Omental fat pad (tissue), 4 donors: ENCODE results near the gene CAPN10. TPM values are rescaled to one million over a fixed set of nuclear protein-coding genes. Genes with fewer than 3 reads are reported as not detected.

Experiments used
- ATAC-seq: fragments of 150-250 bp; one replicate; pipeline ENCODE4 v1.9.1; 2016; ENCODE audit warnings: mild to moderate bottlenecking, moderate library complexity; ENCODE audit not compliant: low FRiP score
- DNase-seq: peaks from one replicate; pipeline ENCODE4 v3.0.0-alpha.2; 2019; ENCODE audit warnings: low spot score
- CTCF ChIP-seq, 3 donors: fragments of 450-650 bp; IDR thresholded peaks; one replicate each; pipeline ENCODE4 v1.5.1; 2016 to 2017; ENCODE audit warnings: antibody characterized with exemption in 3 of 3, mild to moderate bottlenecking in 3 of 3, moderate library complexity in 2 of 3
- total RNA-seq, 4 donors: library from RNA; depleted of rRNA; stranded (reverse); fragments of >200 nt; gene quantifications; one replicate each; pipeline ENCODE4 v1.1.0, GENCODE V29; 2016

CAPN10 gene
- total RNA-seq, 4 donors from 2014 or later = 11.6 to 22.6 (median 17.7) TPM

GRCh38 chr2:240588006-240588655 is 1.6 kb downstream of the CAPN10 start:
- no peak for TF ChIP-seq CTCF (IDR thresholded peaks at IDR 0.05)
- no peak for DNase-seq
- ATAC-seq = no peak

GRCh38 chr2:240588669-240589068 is 2.1 kb downstream of the CAPN10 start:
- no peak for TF ChIP-seq CTCF (IDR thresholded peaks at IDR 0.05)
- DNase-seq (no peak), ATAC-seq (no peak)

- no peak for TF ChIP-seq CTCF (IDR thresholded peaks at IDR 0.05)
- no peak for DNase-seq
- no peak for ATAC-seq
These were observed 2.8 kb downstream of the CAPN10 start for GRCh38 chr2:240589375-240589774.

- ATAC-seq = no peak
- no peak for TF ChIP-seq CTCF (IDR thresholded peaks at IDR 0.05)
- DNase-seq = no peak
These were observed 3.5 kb downstream of the CAPN10 start for GRCh38 chr2:240589850-240590525.

- no peak for DNase-seq
- TF ChIP-seq CTCF (IDR thresholded peaks at IDR 0.05) = no peak
- ATAC-seq = no peak
These were observed 4.2 kb downstream of the CAPN10 start for GRCh38 chr2:240590681-240591111.

- DNase-seq (no peak), ATAC-seq (no peak)
- TF ChIP-seq CTCF (IDR thresholded peaks at IDR 0.05) = no peak
These were observed 4.7 kb downstream of the CAPN10 start for GRCh38 chr2:240591226-240591625.

GRCh38 chr2:240591784-240592183 is 5.2 kb downstream of the CAPN10 start:
- no peak for DNase-seq
- no peak for TF ChIP-seq CTCF (IDR thresholded peaks at IDR 0.05)
- no peak for ATAC-seq
